Measurements from ENCODE around the gene OTOG. TPM values are rescaled to one million over a fixed set of nuclear protein-coding genes. Genes with fewer than 3 reads are reported as not detected.

OTOG gene
- total RNA-seq, 1 experiment from 2014 or later, result 0.35 TPM

GRCh38 chr11:17511571-17511970 lies 35.5 kb upstream of the OTOG start:
- H3K9me3 Mint-ChIP-seq, result no peaks in the 10 kb centered on the region
- TF ChIP-seq, protein P1, sequence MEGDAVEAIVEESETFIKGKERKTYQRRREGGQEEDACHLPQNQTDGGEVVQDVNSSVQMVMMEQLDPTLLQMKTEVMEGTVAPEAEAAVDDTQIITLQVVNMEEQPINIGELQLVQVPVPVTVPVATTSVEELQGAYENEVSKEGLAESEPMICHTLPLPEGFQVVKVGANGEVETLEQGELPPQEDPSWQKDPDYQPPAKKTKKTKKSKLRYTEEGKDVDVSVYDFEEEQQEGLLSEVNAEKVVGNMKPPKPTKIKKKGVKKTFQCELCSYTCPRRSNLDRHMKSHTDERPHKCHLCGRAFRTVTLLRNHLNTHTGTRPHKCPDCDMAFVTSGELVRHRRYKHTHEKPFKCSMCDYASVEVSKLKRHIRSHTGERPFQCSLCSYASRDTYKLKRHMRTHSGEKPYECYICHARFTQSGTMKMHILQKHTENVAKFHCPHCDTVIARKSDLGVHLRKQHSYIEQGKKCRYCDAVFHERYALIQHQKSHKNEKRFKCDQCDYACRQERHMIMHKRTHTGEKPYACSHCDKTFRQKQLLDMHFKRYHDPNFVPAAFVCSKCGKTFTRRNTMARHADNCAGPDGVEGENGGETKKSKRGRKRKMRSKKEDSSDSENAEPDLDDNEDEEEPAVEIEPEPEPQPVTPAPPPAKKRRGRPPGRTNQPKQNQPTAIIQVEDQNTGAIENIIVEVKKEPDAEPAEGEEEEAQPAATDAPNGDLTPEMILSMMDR (conservative IDR thresholded peaks at IDR 0.05), result no peak
- no peaks in the 10 kb centered on the region for H3K9me3 ChIP-seq (ENCODE audit: control insufficient read depth, low read depth, low read length)

More at GRCh38 chr11:17511571-17511970, 35.5 kb upstream of the OTOG start:
- no peak overlapping the region for H3K4ac ChIP-seq (ENCODE audit: low read depth, low read length)
- no peak overlapping the region for H2AK5ac ChIP-seq (ENCODE audit: insufficient read length, low read length)
- no peak overlapping the region for H3K27ac ChIP-seq (ENCODE audit: insufficient read length, low read depth, low read length)
- peaks cover 9 to 12% of the 10 kb centered on the region in 2 experiments for H3K4me1 Mint-ChIP-seq
- no peak overlapping the region for H3K4me3 Mint-ChIP-seq
- H3K4me2 ChIP-seq (ENCODE audit: insufficient read depth, insufficient read length, low read length), result no peak overlapping the region
- no peak overlapping the region for H2BK5ac ChIP-seq (ENCODE audit: insufficient read length, low read length)
- H2BK12ac ChIP-seq (ENCODE audit: insufficient read length, low read depth, low read length), result no peak overlapping the region
- no peak overlapping the region for H3K14ac ChIP-seq (ENCODE audit: insufficient read depth, low read length)
- H3K79me1 ChIP-seq (ENCODE audit: insufficient read depth, low read depth, low read length, poor library complexity, severe bottlenecking), result no peaks in the 10 kb centered on the region
- no peak overlapping the region for H2BK20ac ChIP-seq (ENCODE audit: low read depth, low read length, poor library complexity, severe bottlenecking)
- H3K79me2 ChIP-seq (ENCODE audit: insufficient read depth, low read length), result no peaks in the 10 kb centered on the region
- H3T11ph ChIP-seq (ENCODE audit: low read length), result no peak overlapping the region
- H3K4me1 ChIP-seq (ENCODE audit: insufficient read depth, low read length), result no peaks in the 10 kb centered on the region
- H2BK120ac ChIP-seq (ENCODE audit: low read depth, low read length, poor library complexity, severe bottlenecking), result no peak overlapping the region
- no peaks in the 10 kb centered on the region for H4K20me1 ChIP-seq (ENCODE audit: control insufficient read depth, insufficient read depth, insufficient read length)
- no peak overlapping the region for H4K91ac ChIP-seq (ENCODE audit: insufficient read length, low read depth, low read length)
- WGBS (ENCODE audit: extremely low coverage, insufficient read length, low lambda C conversion rate), result no CpG with 5 or more reads among the region's 3 CpGs
- no peak overlapping the region for H2BK15ac ChIP-seq (ENCODE audit: low read depth, low read length)
- H3K23me2 ChIP-seq (ENCODE audit: insufficient read length, low read depth, low read length, poor library complexity, severe bottlenecking), result no peaks in the 10 kb centered on the region
- H3K18ac ChIP-seq (ENCODE audit: insufficient read length, low read depth, low read length), result no peak overlapping the region
- no peak overlapping the region for H3K56ac ChIP-seq (ENCODE audit: insufficient read length, low read depth, low read length)
- no peak overlapping the region for H4K5ac ChIP-seq (ENCODE audit: insufficient read length, low read depth, low read length)
- H3K27me3 Mint-ChIP-seq (ENCODE audit: low read depth), result peaks cover 7% of the 10 kb centered on the region
- no peak for DNase-seq
- H3K36me3 Mint-ChIP-seq (ENCODE audit: insufficient read depth in 1 of 3, low read depth in 3 of 3), result no peaks in the 10 kb centered on the region
- no peaks in the 10 kb centered on the region; the same call in 1 of the 2 replicates for H3K27me3 ChIP-seq (ENCODE audit: insufficient read depth, low read length)
- H2AFZ ChIP-seq (ENCODE audit: low read length), result no peak overlapping the region
- H3K9ac ChIP-seq (ENCODE audit: extremely low read depth, insufficient read length, low read length), result no peak overlapping the region
- no peak overlapping the region for H3K23ac ChIP-seq (ENCODE audit: insufficient read length, low read depth, low read length)
- H4K8ac ChIP-seq (replicated peaks; ENCODE audit: insufficient read length, low read depth, low read length), result no peak overlapping the region
- H3K27ac Mint-ChIP-seq, result 0 out of 7 replicates have a peak overlapping the region, but pooled peaks of 1 of the 3 experiments have one; percentile 9
